Osteocyte (in vitro differentiated cells): Measurements from ENCODE around the gene AGXT. TPM values are rescaled to one million over a fixed set of nuclear protein-coding genes. Genes with fewer than 3 reads are reported as not detected.

Experiments
- DNase-seq: peaks from one replicate; pipeline ENCODE4 v3.0.0; 2021; ENCODE audit warnings: mixed read lengths; ENCODE audit not compliant: unreplicated experiment; ENCODE audit errors: extremely low spot score
- H3K27ac Mint-ChIP-seq: one replicate; pipeline ENCODE4 v1.8.0; 2021; ENCODE audit warnings: mild to moderate bottlenecking, mixed read lengths; ENCODE audit not compliant: unreplicated experiment
- H3K27me3 Mint-ChIP-seq: one replicate; pipeline ENCODE4 v1.8.0; 2021; ENCODE audit warnings: mixed read lengths; ENCODE audit not compliant: unreplicated experiment
- H3K36me3 Mint-ChIP-seq: one replicate; pipeline ENCODE4 v1.8.0; 2021; ENCODE audit warnings: mixed read lengths; ENCODE audit not compliant: unreplicated experiment
- H3K4me1 Mint-ChIP-seq: one replicate; pipeline ENCODE4 v1.8.0; 2021; ENCODE audit warnings: mixed read lengths; ENCODE audit not compliant: unreplicated experiment
- H3K4me3 Mint-ChIP-seq: one replicate; pipeline ENCODE4 v1.8.0; 2021; ENCODE audit warnings: mild to moderate bottlenecking, moderate library complexity, mixed read lengths; ENCODE audit not compliant: unreplicated experiment
- H3K9me3 Mint-ChIP-seq: one replicate; pipeline ENCODE4 v1.8.0; 2021; ENCODE audit warnings: mixed read lengths; ENCODE audit not compliant: unreplicated experiment
- CTCF ChIP-seq: fragments of 200-600 bp; sonication (generic); IDR thresholded peaks from 2 replicates; pipeline ENCODE4 v1.5.0; 2021; ENCODE audit warnings: antibody characterized with exemption, mild to moderate bottlenecking, moderate library complexity
- total RNA-seq: library from RNA; stranded (reverse); gene quantifications from 2 replicates; pipeline ENCODE4 v1.2.1, GENCODE V29; 2021

The AGXT gene
- total RNA-seq, 1 donor from 2014 or later, result not detected

- no peaks in the 10 kb centered on the region for H3K9me3 Mint-ChIP-seq
- no peak for TF ChIP-seq CTCF
- peaks cover 5% of the 10 kb centered on the region for H3K4me1 Mint-ChIP-seq
- H3K36me3 Mint-ChIP-seq, result no peaks in the 10 kb centered on the region
- H3K27me3 Mint-ChIP-seq, result no peaks in the 10 kb centered on the region
- no peak overlapping the region for H3K27ac Mint-ChIP-seq
- peak; percentile 68 for DNase-seq
- H3K4me3 Mint-ChIP-seq, result no peak overlapping the region
These were observed 51.5 kb downstream of the AGXT start for GRCh38 chr2:240919786-240920782.

GRCh38 chr2:240920783-240921231 lies 52.2 kb downstream of the AGXT start:
- no peak for TF ChIP-seq CTCF
- peak; percentile 79 for DNase-seq
- peaks cover 5% of the 10 kb centered on the region for H3K4me1 Mint-ChIP-seq
- H3K27me3 Mint-ChIP-seq, result no peaks in the 10 kb centered on the region
- no peak overlapping the region for H3K4me3 Mint-ChIP-seq
- no peak overlapping the region for H3K27ac Mint-ChIP-seq
- H3K36me3 Mint-ChIP-seq, result no peaks in the 10 kb centered on the region
- no peaks in the 10 kb centered on the region for H3K9me3 Mint-ChIP-seq

GRCh38 chr2:240921311-240921994 lies 52.8 kb downstream of the AGXT start:
- Mint-ChIP-seq H3K27me3 (no peaks in the 10 kb centered on the region), H3K4me1 (peaks cover 5% of the 10 kb centered on the region), H3K9me3 (no peaks in the 10 kb centered on the region), H3K4me3 (no peak overlapping the region), H3K36me3 (no peaks in the 10 kb centered on the region), H3K27ac (no peak overlapping the region)
- peak; percentile 85 for DNase-seq
- no peak for TF ChIP-seq CTCF

DNA sequence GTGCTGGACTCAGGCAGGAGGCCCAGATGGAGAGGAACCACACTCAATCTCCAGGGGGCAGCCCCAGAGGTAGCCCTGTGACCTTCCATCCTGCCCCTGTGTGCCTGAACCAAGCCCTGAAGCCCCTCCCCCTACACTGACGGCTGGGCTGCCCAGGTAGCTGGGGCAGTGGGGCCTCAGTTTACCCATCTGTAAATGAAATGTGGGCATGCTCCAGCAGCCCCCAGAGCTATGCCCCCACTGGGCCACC lies 53.3 kb downstream of the AGXT start:
- H3K36me3 Mint-ChIP-seq, result no peaks in the 10 kb centered on the region
- no peaks in the 10 kb centered on the region for H3K9me3 Mint-ChIP-seq
- TF ChIP-seq CTCF, result no peak
- H3K4me3 Mint-ChIP-seq, result no peak overlapping the region
- H3K4me1 Mint-ChIP-seq, result peaks cover 5% of the 10 kb centered on the region
- H3K27me3 Mint-ChIP-seq, result peaks cover under 1% of the 10 kb centered on the region
- H3K27ac Mint-ChIP-seq, result no peak overlapping the region
- DNase-seq, result peak; percentile 78
